Gastrocnemius medialis (tissue), 4 donors: Measurements from ENCODE around the gene FCRL5. TPM values are rescaled to one million over a fixed set of nuclear protein-coding genes. Genes with fewer than 3 reads are reported as not detected.

Experiments used
- ATAC-seq, 2 donors: fragments of 150-250 bp; one replicate each; pipeline ENCODE4 v1.9.1; 2016
- DNase-seq, 2 donors: peaks; one replicate each; pipeline ENCODE4 v3.0.0-alpha.2; 2019
- H3K27ac ChIP-seq, 4 donors: fragments of 200-600 bp; sonication (generic); 1 replicate in 1 of 4; 2 replicates in 3 of 4; pipeline ENCODE4 v1.5.1; 2016 to 2018; ENCODE audit warnings: mild to moderate bottlenecking in 2 of 4, moderate library complexity in 1 of 4
- H3K27me3 ChIP-seq, 3 donors: fragments of 200-600 bp; sonication (generic) in 2 of 3; 1 replicate in 1 of 3; 2 replicates in 2 of 3; pipeline versions ENCODE4 v1.5.1 to v1.6.0; 2016 to 2019; ENCODE audit warnings: mild to moderate bottlenecking in 1 of 3, moderate library complexity in 1 of 3
- H3K36me3 ChIP-seq, 2 donors: fragments of 200-600 bp; sonication (generic) in 1 of 2; one replicate each; pipeline ENCODE4 v1.5.1; 2017 to 2018
- H3K4me1 ChIP-seq, 2 donors: fragments of 200-600 bp; sonication (generic) in 1 of 2; one replicate each; pipeline ENCODE4 v1.5.1; 2016 to 2017; ENCODE audit warnings: mild to moderate bottlenecking in 2 of 2
- H3K4me3 ChIP-seq, 4 donors: fragments of 200-600 bp; sonication (generic) in 3 of 4; 1 replicate in 1 of 4; 2 replicates in 3 of 4; pipeline ENCODE4 v1.5.1; 2016 to 2019; ENCODE audit warnings: mild to moderate bottlenecking in 2 of 4
- H3K9me3 ChIP-seq, 3 donors: fragments of 200-600 bp; sonication (generic) in 2 of 3; 1 replicate in 1 of 3; 2 replicates in 2 of 3; pipeline ENCODE4 v1.5.1; 2016 to 2019
- CTCF ChIP-seq, 5 experiments: fragments of 450-650 bp in 3 of 5; fragments of 200-600 bp in 2 of 5; sonication (generic) in 2 of 5; IDR thresholded peaks in 4 of 5; conservative IDR thresholded peaks in 1 of 5; 1 replicate in 4 of 5; 2 replicates in 1 of 5; pipeline ENCODE4 v1.5.1; 2016 to 2019; ENCODE audit warnings: antibody characterized with exemption in 5 of 5, mild to moderate bottlenecking in 3 of 5, moderate library complexity in 3 of 5
- POLR2A ChIP-seq, 2 donors: fragments of 450-650 bp; IDR thresholded peaks; one replicate each; pipeline ENCODE4 v1.6.1; 2017; ENCODE audit warnings: antibody characterized with exemption in 2 of 2, mild to moderate bottlenecking in 2 of 2, moderate library complexity in 2 of 2
- in situ Hi-C, 4 donors: fragments of 200-750 bp; cut with MboI; loops; one replicate each; pipeline versions ENCODE4 v1.15.0 to v1.8.0; 2017; ENCODE audit warnings: low sequenced_read_pairs in 4 of 4
- intact Hi-C: fragments of 100-400 bp; cut with DNase I; formaldehyde crosslinking; loops from one replicate; pipeline ENCODE4 v1.15.1; 2023; ENCODE audit warnings: low total_unique reads
- total RNA-seq, 4 donors: library from RNA; depleted of rRNA; stranded (reverse); fragments of >200 nt; gene quantifications; one replicate each; pipeline versions ENCODE4 v1.1.0 to v1.2.3, GENCODE V29; 2016

The FCRL5 gene
- total RNA-seq, 4 donors from 2014 or later, result not detected

- in situ Hi-C loops, result no loop called here
- Histone ChIP-seq H3K4me3 (no peak overlapping the region), H3K27ac (no peak overlapping the region), H3K27me3 (no peaks in the 10 kb centered on the region), H3K9me3 (no peaks in the 10 kb centered on the region), H3K4me1 (no peaks in the 10 kb centered on the region), H3K36me3 (no peaks in the 10 kb centered on the region)
- ATAC-seq, result no peak
- intact Hi-C loops, result no loop called here
- TF ChIP-seq CTCF (IDR thresholded peaks at IDR 0.05 in 4 of 5, conservative IDR thresholded peaks at IDR 0.05 in 1 of 5) (no peak), POLR2A (IDR thresholded peaks at IDR 0.05) (no peak)
- DNase-seq, result no peak
Observed at GRCh38 chr1:157472056-157472701, 80.1 kb downstream of the FCRL5 start.

GRCh38 chr1:157471531-157471930 lies 80.8 kb downstream of the FCRL5 start:
- no peak overlapping the region for H3K4me3 ChIP-seq
- H3K4me1 ChIP-seq, result no peaks in the 10 kb centered on the region
- H3K9me3 ChIP-seq, result no peaks in the 10 kb centered on the region
- ATAC-seq, result no peak
- H3K27ac ChIP-seq, result no peak overlapping the region
- TF ChIP-seq POLR2A (IDR thresholded peaks at IDR 0.05), result no peak
- TF ChIP-seq CTCF (IDR thresholded peaks at IDR 0.05 in 4 of 5, conservative IDR thresholded peaks at IDR 0.05 in 1 of 5), result no peak
- H3K27me3 ChIP-seq, result no peaks in the 10 kb centered on the region
- intact Hi-C loops, result no loop called here
- no peak for DNase-seq
- in situ Hi-C loops, result no loop called here
- H3K36me3 ChIP-seq, result no peaks in the 10 kb centered on the region

GRCh38 chr1:157469752-157470675 lies 82.3 kb downstream of the FCRL5 start:
- ATAC-seq, result no peak
- DNase-seq, result no peak
- intact Hi-C loops, result no loop called here

GRCh38 chr1:157469300-157469699 lies 83.0 kb downstream of the FCRL5 start:
- intact Hi-C loops (no loop called here), in situ Hi-C loops (no loop called here)
- DNase-seq (no peak), ATAC-seq (no peak)
- no peaks in the 10 kb centered on the region for H3K4me1 ChIP-seq
- no peaks in the 10 kb centered on the region for H3K27me3 ChIP-seq
- H3K27ac ChIP-seq, result no peak overlapping the region
- no peak for TF ChIP-seq POLR2A (IDR thresholded peaks at IDR 0.05)
- TF ChIP-seq CTCF (IDR thresholded peaks at IDR 0.05 in 4 of 5, conservative IDR thresholded peaks at IDR 0.05 in 1 of 5), result no peak
- no peaks in the 10 kb centered on the region for H3K36me3 ChIP-seq
- H3K4me3 ChIP-seq, result no peak overlapping the region
- H3K9me3 ChIP-seq, result no peaks in the 10 kb centered on the region

More at GRCh38 chr1:157469752-157470675, 82.3 kb downstream of the FCRL5 start:
- in situ Hi-C loops, result no loop called here
- Histone ChIP-seq H3K9me3 (no peaks in the 10 kb centered on the region), H3K27ac (no peak overlapping the region), H3K36me3 (no peaks in the 10 kb centered on the region), H3K27me3 (no peaks in the 10 kb centered on the region), H3K4me1 (no peaks in the 10 kb centered on the region), H3K4me3 (no peak overlapping the region)
- no peak for TF ChIP-seq POLR2A (IDR thresholded peaks at IDR 0.05)
- TF ChIP-seq CTCF (IDR thresholded peaks at IDR 0.05 in 4 of 5, conservative IDR thresholded peaks at IDR 0.05 in 1 of 5), result no peak
